GM19328 (cell line): ENCODE results near the gene FKRP.
"Not testable (repeated sequence)": the region's sequence is repeated elsewhere in the genome, so short reads cannot be mapped to it uniquely, and the experiment has no call there.

Experiments used
- ATAC-seq: cut with Tn5 transposase; IDR thresholded peaks from one replicate; pipeline ENCODE4 v1.9.1; 2021; ENCODE audit warnings: mild to moderate bottlenecking, moderate library complexity; ENCODE audit not compliant: unreplicated experiment

The FKRP gene, protein sequence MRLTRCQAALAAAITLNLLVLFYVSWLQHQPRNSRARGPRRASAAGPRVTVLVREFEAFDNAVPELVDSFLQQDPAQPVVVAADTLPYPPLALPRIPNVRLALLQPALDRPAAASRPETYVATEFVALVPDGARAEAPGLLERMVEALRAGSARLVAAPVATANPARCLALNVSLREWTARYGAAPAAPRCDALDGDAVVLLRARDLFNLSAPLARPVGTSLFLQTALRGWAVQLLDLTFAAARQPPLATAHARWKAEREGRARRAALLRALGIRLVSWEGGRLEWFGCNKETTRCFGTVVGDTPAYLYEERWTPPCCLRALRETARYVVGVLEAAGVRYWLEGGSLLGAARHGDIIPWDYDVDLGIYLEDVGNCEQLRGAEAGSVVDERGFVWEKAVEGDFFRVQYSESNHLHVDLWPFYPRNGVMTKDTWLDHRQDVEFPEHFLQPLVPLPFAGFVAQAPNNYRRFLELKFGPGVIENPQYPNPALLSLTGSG

DNA sequence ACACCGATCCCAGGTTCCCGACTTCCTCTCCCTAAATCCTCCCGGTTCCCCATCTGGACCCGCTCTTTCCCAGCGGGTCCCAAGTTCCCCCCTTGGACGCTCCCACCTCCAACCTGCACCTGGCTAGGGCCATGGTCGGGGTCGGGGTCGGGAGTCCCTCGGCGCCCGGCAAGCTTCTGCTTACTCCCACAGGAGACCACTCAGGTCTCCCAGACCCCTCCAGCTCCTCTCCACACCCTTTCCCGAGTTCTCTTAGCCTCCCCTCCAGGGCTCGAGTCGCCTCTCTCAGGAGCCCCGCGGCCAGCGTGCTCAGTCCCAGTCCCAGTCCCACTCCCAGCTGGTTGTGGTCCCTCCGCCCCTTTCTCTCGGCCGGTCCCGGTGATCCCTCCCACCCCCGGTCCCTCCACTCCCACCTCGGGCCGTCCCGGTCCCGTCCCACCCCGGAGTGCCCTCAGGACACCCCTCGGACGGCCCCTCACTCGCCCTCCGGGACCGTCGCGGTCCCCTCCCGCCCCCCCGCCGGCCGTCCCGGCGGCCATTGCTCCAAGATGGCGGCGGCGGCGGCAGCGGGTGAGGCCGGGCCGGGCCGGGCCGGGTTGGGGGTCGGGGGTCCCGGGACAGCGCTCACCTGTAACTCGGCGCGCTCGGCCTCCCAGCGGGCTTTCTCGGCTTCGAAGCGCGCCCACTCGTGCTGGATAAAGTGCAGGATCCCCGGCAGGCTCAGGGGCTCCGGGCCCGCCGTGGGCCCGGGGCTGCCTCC, at the start of gene FKRP:
Gene FKRP, plus strand, starts transcription at position 537 of the 760 bp plus-strand sequence. CDS start 9,394 bp downstream, outside the sequence.
- ATAC-seq, result no peak

DNA sequence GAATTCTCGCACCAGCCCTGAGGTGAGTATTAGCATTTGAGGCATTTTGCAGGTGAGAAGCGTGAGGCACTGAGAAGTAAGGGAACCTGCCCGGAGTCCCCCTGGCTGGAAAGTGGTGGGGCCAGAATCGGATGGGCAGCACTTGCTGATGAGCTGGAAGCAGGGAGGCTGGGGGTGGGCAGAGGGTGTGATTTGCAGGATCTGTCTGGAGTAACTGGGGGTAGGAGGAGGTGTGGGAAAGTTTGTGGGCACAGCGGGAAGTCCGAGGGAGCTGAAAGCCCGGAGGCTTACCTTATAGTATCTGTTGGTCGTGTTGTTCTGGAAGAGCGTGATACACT, 49.0 kb upstream of the FKRP start:
- no peak for ATAC-seq

DNA sequence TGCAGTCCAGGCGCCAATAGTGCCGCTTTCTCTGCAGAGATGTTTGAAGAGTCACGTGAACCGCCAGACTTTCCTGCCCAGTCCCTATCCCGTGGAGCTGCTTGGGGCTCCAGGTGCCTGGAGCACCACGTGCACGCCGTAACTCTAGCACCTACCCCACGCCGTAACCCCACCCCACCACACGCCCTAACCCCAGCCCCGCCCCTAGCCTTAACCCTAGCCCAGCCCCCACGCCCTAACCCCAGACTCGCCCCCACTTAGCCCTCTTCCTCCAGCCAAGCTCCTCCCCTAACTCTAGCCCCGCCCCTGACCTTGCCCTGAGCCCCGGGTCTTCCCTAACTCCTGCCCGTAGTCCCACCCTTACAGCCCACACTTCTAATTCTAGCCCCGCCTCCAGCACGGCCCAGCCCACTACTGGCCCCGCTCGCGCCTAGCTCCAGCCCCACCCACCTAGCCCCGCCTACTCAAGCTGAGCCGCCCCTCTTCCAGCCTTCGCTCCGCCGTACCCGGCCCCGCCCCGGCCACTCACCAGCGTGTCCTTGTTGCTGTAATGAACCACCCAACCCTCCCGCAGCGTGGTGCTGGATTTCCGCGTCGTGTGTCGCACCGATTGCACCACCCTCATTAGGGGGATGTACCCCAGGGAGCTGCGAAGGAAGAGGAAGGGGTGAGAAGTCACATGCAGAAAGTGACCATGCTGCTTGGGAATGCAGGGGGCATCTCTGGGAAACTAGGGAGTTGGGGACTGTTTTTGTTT, 48.5 kb upstream of the FKRP start:
- no peak for ATAC-seq

DNA sequence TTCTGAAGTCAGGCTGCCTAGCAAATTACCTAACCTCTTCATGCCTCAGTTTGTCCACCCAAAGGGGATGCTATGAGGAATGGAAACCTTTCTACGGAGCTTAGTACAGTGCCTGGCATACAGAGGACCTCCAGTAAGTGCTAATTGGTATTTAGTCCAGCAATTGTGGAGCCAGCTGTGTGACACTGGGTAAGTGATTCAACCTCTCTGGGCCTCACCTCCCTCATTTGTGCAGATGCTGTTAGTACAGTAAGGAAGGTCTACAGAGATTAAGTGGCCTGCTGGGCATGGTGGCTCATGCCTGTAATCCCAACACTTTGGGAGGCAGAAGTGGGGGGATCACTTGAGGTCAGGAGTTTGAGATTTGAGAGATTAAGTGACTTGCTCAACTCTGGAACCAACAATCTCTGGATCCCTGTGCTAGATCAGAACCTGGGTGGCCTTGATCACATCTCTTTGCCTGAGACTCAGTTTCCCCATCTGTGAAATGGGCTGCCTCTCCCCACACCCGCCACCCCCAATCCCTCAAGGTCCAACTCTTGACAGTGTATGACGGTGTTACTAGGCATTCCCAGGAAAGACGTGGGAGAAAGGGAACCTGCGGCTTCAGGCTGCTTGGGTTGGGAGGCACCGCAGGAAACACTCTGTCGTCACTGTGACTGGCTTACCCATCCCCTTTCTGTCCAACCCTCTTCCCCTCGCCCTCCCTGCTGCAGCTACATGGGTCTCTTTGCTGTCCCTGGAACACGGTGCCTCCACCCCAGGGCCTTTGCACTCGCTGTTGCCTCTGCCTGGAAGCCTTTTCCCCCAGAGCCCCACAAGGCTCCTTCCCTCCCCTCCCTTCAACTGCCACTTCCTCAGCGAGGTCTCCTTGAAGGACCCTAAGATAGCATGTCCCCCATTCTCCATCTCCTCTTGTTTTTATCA, 47.2 kb upstream of the FKRP start:
- ATAC-seq, result no peak

DNA sequence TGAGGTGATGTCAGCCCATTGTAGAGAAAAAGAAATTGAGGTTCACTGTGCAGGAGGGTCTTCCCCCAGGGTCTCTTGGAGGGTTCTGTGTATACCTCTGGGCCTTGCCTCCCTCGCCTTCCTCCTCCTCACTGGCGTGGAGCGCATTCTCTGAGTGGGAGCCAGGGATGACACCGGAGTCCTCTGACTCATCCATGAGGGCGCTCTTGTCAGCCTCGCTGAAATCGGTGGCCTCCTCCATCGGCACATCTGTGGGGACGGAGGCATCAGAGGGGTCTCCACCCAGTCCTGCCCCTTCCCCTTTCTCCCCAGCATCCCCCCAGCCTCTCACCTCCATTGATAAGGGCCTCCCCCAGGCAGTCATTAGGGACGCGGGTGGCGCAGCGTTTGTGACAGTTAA, 45.2 kb upstream of the FKRP start:
- ATAC-seq, result no peak

DNA sequence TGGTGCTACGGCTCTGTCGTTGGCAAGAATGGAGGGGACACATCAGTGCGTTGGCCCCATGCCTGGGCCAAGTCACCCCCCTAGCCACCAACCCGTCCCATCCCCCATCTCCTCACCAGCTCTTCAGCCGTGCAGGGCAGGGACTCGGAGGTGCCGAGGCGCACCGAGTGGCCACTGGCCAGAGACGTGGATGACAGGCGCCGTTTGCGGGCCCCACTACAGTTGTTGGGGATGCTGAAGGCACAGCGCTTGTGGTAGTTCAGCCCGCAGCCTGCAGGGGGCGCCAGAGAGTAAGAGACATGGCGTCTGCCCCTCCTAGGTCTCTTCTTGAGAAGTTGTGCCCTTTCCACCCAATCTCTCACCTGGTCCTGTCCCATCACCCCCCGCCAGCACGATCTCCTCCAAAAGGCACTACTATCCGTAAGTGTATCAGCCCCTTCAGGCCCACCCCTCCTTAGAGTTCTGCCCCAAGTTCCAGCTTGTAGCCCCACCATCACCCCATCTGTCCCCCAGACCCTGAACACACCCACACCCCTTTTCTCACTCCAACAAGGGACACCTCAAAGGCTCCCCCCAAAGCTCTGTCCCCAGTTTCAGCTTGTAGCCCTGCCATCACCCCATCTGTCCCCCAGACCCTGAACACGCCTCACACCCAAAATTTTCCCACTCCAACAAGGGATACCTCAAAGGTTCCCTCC, 41.3 kb upstream of the FKRP start:
- no peak for ATAC-seq

DNA sequence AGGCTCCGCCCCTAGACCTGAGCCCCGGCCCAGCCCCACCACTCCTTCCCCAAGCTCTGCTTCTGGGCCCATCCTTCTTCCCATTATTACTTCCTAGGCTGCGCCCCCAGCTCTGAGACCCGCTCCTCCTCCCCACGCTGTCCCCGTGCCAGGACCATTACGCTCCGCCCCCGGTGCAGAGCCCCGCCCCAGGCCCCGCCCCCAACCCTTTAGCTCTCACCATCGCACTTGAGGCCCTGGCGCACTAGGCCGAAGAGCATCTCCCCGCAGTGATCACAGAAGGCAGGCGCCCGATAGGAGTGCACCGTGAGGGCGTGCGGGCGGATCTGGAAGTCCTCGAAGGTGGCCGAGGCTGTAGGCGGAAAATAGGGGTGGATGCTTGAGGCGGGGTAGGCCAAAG, 35.2 kb upstream of the FKRP start:
- ATAC-seq, result no peak

DNA sequence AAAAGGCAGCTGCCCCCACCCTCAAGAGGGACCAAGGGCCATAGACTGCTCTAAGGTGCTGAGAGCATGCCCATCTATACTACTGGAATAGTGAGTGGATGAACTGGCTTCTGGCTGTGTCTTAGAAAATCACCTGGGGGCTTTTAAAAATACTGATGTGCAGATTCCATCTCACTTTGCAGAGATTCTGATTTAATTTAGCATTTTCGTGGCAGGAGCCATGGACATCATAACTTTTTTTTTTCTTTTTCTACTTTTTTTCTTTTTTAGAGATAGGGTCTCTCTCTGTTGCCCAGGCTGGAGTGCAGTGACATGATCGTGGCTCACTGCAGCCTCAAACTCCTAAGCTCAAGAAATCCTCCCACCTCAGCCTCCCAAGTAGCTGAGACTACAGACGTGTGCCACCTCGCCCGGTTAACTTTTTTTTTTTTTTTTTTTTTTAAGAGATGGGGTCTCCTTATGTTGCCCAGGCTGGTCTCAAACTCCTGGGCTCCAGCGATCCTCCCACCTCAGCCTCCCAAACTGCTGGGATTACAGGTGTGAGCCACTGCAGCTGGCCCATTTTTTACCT, 33.0 kb upstream of the FKRP start:
- ATAC-seq, result not testable (repeated sequence)

DNA sequence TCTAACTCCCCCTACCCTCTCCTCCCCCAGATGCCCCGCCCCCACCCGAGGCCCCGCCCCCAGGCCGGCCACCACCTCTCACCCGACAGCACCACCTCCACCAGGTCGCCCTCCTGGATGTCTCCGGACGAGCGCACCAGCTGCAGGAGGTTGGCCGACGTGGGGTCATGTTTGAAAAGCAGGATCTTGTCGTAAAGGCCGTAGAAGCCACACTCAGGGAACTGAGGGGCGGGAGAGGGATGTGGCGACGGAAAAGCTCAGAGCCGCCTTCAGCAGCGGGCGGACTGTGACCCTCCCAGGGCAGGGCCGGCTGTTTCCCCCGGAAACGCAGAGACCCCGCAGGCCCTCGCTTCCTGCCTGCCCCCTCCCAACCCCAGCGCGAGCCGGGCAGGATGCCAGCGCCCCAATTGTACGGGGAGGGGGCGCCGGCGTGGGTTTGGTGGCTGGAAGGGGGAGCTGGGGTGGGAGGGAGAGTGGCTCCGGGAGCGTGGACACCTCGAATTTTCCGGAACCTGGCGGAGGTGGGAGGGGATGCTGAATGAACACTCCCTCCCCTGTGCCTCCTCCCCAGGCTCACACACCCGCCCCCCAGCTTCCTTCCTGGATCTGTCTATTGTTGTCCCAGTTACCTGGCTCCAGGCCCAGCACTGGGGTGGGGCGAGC, 31.9 kb upstream of the FKRP start:
- no peak for ATAC-seq

DNA sequence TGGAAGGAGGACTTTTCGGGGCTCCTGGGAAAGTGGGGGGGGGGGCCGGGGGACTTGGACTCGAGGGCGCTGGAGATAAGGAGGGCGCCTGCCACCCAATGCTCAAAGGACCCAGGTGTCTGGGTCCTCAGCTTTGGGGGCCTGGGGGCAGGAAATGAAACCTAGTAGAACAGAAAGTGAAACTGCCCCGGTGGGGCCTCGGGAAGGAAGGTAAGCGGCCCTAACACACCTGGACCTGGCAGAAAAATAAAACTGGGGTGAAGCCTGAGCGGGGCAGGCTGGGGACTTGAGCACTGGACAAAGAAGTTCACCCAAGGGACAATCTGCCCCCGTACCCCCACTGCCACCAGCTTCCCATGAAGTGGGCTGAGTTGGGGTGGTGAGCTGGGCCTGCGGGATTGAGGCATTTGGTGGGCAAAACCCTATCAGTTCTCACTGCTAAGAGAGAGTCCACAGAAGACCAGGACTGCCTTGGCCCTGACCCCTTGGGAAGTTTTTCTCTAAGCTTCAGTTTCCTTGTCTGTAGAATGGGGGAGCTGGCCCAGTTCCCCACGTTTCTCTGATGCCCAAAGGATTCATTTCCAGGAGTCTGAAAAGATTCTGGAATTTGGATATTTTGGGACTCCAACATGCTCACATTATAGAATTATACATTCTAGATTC, 31.3 kb upstream of the FKRP start:
- ATAC-seq, result no peak

DNA sequence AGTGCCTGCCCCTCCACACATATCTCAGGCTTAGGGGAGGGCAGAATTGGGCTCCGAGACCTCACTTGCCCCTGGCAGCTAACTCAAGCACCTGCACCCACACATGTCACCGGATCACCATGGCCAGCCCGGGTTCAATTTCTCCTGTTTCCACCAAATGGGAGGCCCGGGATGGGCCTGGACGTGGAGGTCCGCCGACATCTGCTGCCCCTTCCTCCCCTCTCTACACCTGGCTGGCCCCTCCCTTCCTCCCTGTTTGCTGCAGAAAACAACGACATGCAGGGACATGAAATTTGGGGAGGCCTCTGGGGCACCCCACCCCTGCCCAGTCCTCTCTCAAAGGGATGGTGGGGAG, 30.3 kb upstream of the FKRP start:
- no peak for ATAC-seq

DNA sequence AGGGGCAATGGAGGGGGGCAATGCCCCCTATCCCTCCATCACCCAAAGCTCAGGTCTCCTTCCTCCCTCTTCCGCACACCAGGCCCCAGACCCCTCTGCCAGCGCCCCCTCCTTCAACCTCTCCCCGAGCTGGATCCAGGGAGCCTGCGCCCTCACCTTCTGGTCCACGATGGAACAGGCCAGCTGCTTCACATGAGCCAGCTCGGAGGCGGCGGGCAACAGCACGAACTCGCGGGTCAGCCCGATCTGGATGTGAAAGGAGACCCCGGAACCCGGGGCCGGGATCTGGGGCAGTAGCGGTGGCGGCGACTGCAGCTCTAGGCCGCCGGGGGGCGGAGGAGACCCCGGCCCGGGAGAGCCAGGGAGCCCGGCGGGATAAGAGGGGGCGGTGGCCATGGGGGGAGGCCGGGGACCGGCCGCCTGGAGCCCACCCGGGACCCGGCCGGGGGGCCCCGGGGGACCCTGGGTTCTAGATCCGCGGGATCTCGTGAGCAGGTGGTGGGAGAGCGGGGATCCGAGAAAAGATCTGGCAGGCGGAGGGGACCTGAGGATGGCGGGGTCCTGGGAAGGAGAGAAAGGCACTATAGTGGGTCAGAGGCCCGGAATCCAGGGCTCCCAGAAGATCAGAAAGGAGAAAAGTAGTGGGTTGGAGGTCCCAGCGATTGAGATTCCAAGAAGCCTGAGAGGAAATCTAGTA, 29.7 kb upstream of the FKRP start:
- no peak for ATAC-seq

DNA sequence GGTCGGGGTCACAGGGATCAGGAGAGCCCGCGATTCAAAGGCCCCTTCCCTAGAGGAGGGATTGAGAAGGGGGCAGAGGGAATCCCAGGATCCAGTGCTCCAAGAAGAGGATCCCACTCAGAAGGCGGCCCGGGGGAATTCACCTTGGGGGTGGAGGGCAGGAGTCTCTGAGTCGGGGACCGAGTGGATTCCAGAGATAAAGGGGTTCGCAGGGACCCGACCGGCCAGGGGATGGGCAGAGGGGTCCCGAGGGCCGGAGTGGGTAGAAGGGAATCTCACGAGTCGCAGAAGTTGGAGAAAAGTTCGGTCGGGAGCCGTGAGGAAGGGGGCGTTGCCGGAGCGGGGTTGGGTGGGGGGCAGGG, 29.2 kb upstream of the FKRP start:
- no peak for ATAC-seq

DNA sequence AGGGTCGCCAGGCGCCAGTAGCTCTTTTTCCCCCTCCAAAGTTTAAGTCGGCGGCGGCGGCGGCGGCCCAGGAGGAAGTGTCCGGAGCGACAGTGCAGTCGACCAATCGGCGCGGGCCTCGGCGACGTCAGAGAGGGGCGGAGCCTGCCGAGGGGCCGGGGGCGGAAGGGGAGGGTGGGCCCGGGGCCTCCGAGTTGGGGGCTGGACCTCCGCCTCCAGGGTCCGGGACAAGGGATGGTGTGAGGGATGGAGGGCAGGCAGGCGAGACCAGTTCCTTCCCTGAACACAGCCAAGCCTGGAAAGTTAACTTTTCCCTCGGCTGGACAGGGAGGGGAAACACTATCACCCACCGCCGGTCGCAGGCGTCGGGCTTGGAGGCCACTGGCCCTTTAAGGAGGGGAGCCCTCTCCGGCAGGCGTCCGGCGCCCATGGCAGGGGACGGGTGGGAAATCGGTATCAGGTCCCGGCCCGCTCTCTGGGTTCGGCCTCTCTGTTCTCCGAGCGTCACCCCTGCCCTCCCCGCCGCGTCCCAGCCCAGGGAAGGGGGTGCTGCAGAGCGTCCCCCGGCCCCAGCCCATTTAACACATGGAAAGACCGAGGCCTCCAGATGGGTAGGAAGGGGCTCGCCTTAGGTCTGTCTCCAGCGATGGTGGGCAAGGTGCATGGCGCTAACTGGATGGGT, 28.7 kb upstream of the FKRP start, which contains the start of gene PRKD2:
Gene PRKD2, minus strand, starts transcription at position 81 of the 682 bp plus-strand sequence. CDS start 744 bp downstream, outside the sequence.
- peak; percentile 41 for ATAC-seq

DNA sequence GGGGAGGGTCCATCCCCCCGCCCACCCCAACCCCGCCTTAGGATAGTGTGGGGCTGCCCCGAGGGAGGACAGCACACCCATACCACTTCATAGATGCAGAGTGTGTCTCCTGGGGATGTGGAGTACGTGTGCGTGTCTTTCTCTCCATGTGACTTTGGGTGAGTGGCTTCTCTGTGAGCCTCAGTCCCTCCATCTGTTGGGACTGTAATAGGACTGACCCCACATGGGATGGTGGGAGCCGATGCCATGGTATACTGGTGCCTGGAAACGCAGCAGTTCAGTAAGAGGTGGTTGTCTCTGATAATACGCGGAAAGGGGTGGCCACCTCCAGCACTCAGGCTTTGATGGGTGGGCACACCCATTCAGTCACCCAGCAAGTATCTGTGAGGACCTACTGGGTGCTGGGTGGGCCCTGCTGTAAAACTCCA, 28.1 kb upstream of the FKRP start:
- no peak for ATAC-seq

DNA sequence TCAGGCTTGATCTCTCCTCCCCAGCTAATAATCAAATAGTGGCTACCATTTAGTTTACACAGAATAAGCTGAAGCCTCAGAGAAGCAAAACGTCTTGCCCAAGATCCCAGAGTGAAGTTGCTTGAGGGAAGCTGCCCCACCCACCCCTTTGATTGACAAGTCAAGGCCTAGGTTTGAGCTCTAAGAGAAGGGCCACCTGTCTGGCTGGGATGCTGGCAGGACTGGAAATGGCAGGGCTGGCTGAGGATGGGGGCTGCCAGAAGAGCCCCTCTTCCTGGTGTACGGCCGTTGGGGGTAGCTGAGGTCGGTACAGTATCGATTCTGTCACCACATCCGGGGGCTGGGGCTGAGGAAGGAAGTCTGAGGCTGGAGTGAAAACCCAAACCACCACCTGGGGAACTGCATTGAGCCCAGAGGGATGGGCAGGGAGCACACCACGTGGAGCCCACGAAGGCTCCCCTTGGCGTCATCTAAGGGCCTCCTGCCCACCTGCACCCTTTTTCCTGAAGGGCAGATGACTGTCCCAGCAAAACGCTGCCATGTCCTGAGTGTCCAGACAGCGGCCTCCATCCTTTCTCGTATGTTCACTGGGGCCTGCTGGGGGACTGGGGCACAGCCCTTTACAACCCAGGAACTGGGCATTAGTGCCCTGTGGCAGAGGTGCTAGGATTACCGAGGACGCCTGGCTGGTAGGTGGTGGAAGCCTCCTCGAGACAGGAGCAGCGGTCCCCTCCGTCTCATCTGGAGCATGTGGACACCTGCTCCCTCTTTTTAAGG, 27.5 kb upstream of the FKRP start:
- no peak for ATAC-seq
